Gastroesophageal sphincter (tissue), 4 donors: ENCODE measurements around the gene OBSCN. TPM values are rescaled to one million over a fixed set of nuclear protein-coding genes. Genes with fewer than 3 reads are reported as not detected.

ENCODE experiments used
- ATAC-seq: fragments of 150-250 bp; one replicate; pipeline ENCODE4 v1.9.1; 2016; ENCODE audit warnings: mild to moderate bottlenecking, moderate library complexity
- H3K27ac ChIP-seq, 4 donors: fragments of 200-600 bp; sonication (generic) in 3 of 4; 1 replicate in 3 of 4; 2 replicates in 1 of 4; pipeline ENCODE4 v1.5.1; 2016 to 2019
- H3K27me3 ChIP-seq: fragments of 200-600 bp; sonication (generic); one replicate; pipeline ENCODE4 v1.5.1; 2019
- H3K36me3 ChIP-seq, 2 donors: fragments of 200-600 bp; sonication (generic); one replicate each; pipeline ENCODE4 v1.5.1; 2019; ENCODE audit warnings: control low read depth in 1 of 2
- H3K4me1 ChIP-seq, 3 donors: fragments of 200-600 bp; sonication (generic); 1 replicate in 2 of 3; 2 replicates in 1 of 3; pipeline ENCODE4 v1.5.1; 2016 to 2019; ENCODE audit warnings: control low read depth in 2 of 3
- H3K4me3 ChIP-seq, 2 donors: fragments of 200-600 bp; sonication (generic); one replicate each; pipeline ENCODE4 v1.5.1; 2019; ENCODE audit warnings: mild to moderate bottlenecking in 1 of 2, moderate library complexity in 1 of 2
- H3K9me3 ChIP-seq, 3 donors: fragments of 200-600 bp; sonication (generic); one replicate each; pipeline ENCODE4 v1.5.1; 2017 to 2019; ENCODE audit warnings: control low read depth in 2 of 3
- CTCF ChIP-seq, 4 experiments: fragments of 200-600 bp in 2 of 4; fragments of 450-650 bp in 2 of 4; sonication (generic) in 1 of 4; IDR thresholded peaks; one replicate each; pipeline ENCODE4 v1.5.1; 2017 to 2019; ENCODE audit warnings: antibody characterized with exemption in 4 of 4, mild to moderate bottlenecking in 2 of 4, moderate library complexity in 2 of 4
- EP300 ChIP-seq: sonication (generic); formaldehyde crosslinking; IDR thresholded peaks from one replicate; pipeline ENCODE4 v1.6.1; 2017; ENCODE audit warnings: antibody characterized with exemption, mild to moderate bottlenecking
- POLR2A ChIP-seq, 2 donors: fragments of 450-650 bp; IDR thresholded peaks; one replicate each; pipeline ENCODE4 v1.6.1; 2017; ENCODE audit warnings: antibody characterized with exemption in 2 of 2, mild to moderate bottlenecking in 2 of 2, moderate library complexity in 1 of 2
- POLR2AphosphoS5 ChIP-seq: sonication (generic); formaldehyde crosslinking; IDR thresholded peaks from one replicate; pipeline ENCODE4 v1.6.1; 2017; ENCODE audit warnings: antibody characterized with exemption
- WGBS, 2 donors: methylation state at CpG; one replicate each; pipeline ENCODE4 v1.1.5; 2018; ENCODE audit warnings: low coverage in 1 of 2; 5-methylcytosine and 5-hydroxymethylcytosine counted together
- total RNA-seq, 4 donors: library from RNA; depleted of rRNA; stranded (reverse); fragments of >200 nt; gene quantifications; one replicate each; pipeline ENCODE4 v1.1.0, GENCODE V29; 2016

OBSCN gene
- total RNA-seq, 4 donors from 2014 or later: 11.1 to 28.4 (median 20.9) TPM

GRCh38 chr1:228401782-228402640, 194.2 kb downstream of the OBSCN start:
- peaks cover 0 to 64% of the 10 kb centered on the region in 2 donors for H3K36me3 ChIP-seq
- no peak for TF ChIP-seq POLR2AphosphoS5
- no peak for TF ChIP-seq CTCF (IDR thresholded peaks at IDR 0.05)
- TF ChIP-seq EP300: no peak
- no peak for TF ChIP-seq POLR2A (IDR thresholded peaks at IDR 0.05)
- ATAC-seq: no peak
- WGBS, 2 donors: 96% methylated on average over 4 of the region's 14 CpGs; no CpG with 5 or more reads in 1 of the 2 donors
- H3K4me1 ChIP-seq: peaks cover 6 to 56% (median 14%) of the 10 kb centered on the region in 3 donors
- no peaks in the 10 kb centered on the region for H3K27me3 ChIP-seq
- no peak overlapping the region for H3K4me3 ChIP-seq
- H3K27ac ChIP-seq: no peak overlapping the region
- H3K9me3 ChIP-seq: no peaks in the 10 kb centered on the region

- peaks cover 0 to 57% of the 10 kb centered on the region in 2 donors for H3K36me3 ChIP-seq
- H3K27ac ChIP-seq: no peak overlapping the region
- WGBS, 2 donors: 92 to 93% methylated on average over 2 of the region's 5 CpGs
- H3K4me3 ChIP-seq: no peak overlapping the region
- TF ChIP-seq POLR2A (IDR thresholded peaks at IDR 0.05): no peak
- TF ChIP-seq EP300: no peak
- TF ChIP-seq POLR2AphosphoS5: no peak
- no peak for TF ChIP-seq CTCF (IDR thresholded peaks at IDR 0.05)
- H3K4me1 ChIP-seq: peaks cover 6 to 62% (median 17%) of the 10 kb centered on the region in 3 donors
- H3K9me3 ChIP-seq: no peaks in the 10 kb centered on the region
- no peak for ATAC-seq
- H3K27me3 ChIP-seq: no peaks in the 10 kb centered on the region
Observed at GRCh38 chr1:228402641-228403025, 194.8 kb downstream of the OBSCN start.

GRCh38 chr1:228403231-228403631, 195.4 kb downstream of the OBSCN start:
- H3K9me3 ChIP-seq: no peaks in the 10 kb centered on the region
- no peak for ATAC-seq
- H3K4me3 ChIP-seq: no peak overlapping the region
- no peak overlapping the region for H3K27ac ChIP-seq
- peaks cover 6 to 68% (median 23%) of the 10 kb centered on the region in 3 donors for H3K4me1 ChIP-seq
- no peak for TF ChIP-seq EP300
- no peak for TF ChIP-seq POLR2AphosphoS5
- no peak for TF ChIP-seq POLR2A (IDR thresholded peaks at IDR 0.05)
- no peak for TF ChIP-seq CTCF (IDR thresholded peaks at IDR 0.05)
- 96 to 100% methylated on average over 2 to 6 of the region's 9 CpGs for WGBS, 2 donors
- no peaks in the 10 kb centered on the region for H3K27me3 ChIP-seq
- peaks cover 0 to 51% of the 10 kb centered on the region in 2 donors for H3K36me3 ChIP-seq

GRCh38 chr1:228404107-228404720, 196.4 kb downstream of the OBSCN start:
- Histone ChIP-seq H3K36me3 (peaks cover 0 to 42% of the 10 kb centered on the region in 2 donors), H3K4me3 (no peak overlapping the region), H3K27ac (no peak overlapping the region), H3K9me3 (no peaks in the 10 kb centered on the region), H3K27me3 (no peaks in the 10 kb centered on the region), H3K4me1 (peaks cover 6 to 76% (median 24%) of the 10 kb centered on the region in 3 donors)
- TF ChIP-seq CTCF (IDR thresholded peaks at IDR 0.05): no peak
- TF ChIP-seq POLR2AphosphoS5: no peak
- no peak for TF ChIP-seq EP300
- TF ChIP-seq POLR2A (IDR thresholded peaks at IDR 0.05): no peak
- no peak for ATAC-seq
- 89 to 100% methylated on average over 1 of the region's 3 CpGs for WGBS, 2 donors
